ENCODE results near the gene MYO7A. TPM values are rescaled to one million over a fixed set of nuclear protein-coding genes. Genes with fewer than 3 reads are reported as not detected.

Gene MYO7A
- total RNA-seq, 1 donor from 2014 or later = 11.6 TPM

DNA sequence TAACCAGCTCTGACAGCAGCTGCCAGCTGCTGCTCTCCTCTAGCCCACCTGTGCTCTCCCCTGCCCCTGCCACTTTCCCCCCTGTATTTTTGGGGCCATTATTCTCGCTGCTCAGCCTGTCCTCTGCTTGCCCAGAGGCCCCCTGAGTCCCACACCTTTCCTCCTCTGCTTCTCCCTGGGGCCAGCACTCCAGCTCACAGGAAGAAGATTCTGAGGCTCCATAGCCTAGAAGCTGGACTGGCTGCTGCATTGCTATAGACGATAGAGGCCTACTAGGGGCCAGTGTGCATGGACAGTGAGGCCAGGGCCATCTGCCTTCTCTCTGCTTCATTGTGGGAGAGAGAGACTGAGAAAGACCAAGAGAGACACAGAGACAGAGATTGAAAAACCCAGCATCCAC is 24.7 kb upstream of the MYO7A start:
- no peak overlapping the region for H3K4me3 Mint-ChIP-seq (ENCODE audit: unreplicated experiment)
- TF ChIP-seq, protein P1, sequence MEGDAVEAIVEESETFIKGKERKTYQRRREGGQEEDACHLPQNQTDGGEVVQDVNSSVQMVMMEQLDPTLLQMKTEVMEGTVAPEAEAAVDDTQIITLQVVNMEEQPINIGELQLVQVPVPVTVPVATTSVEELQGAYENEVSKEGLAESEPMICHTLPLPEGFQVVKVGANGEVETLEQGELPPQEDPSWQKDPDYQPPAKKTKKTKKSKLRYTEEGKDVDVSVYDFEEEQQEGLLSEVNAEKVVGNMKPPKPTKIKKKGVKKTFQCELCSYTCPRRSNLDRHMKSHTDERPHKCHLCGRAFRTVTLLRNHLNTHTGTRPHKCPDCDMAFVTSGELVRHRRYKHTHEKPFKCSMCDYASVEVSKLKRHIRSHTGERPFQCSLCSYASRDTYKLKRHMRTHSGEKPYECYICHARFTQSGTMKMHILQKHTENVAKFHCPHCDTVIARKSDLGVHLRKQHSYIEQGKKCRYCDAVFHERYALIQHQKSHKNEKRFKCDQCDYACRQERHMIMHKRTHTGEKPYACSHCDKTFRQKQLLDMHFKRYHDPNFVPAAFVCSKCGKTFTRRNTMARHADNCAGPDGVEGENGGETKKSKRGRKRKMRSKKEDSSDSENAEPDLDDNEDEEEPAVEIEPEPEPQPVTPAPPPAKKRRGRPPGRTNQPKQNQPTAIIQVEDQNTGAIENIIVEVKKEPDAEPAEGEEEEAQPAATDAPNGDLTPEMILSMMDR (IDR thresholded peaks at IDR 0.05; ENCODE audit: partially characterized antibody, unreplicated experiment) = no peak
- H3K4me1 Mint-ChIP-seq (ENCODE audit: low read depth, unreplicated experiment) = peaks cover 7% of the 10 kb centered on the region
- H3K27ac Mint-ChIP-seq (ENCODE audit: unreplicated experiment) = no peak overlapping the region
- H3K9me3 Mint-ChIP-seq (ENCODE audit: unreplicated experiment) = peaks cover 8% of the 10 kb centered on the region
- peaks cover 10% of the 10 kb centered on the region for H3K36me3 Mint-ChIP-seq (ENCODE audit: unreplicated experiment)
- H3K27me3 Mint-ChIP-seq (ENCODE audit: unreplicated experiment) = peaks cover 21% of the 10 kb centered on the region
- no peak for DNase-seq

DNA sequence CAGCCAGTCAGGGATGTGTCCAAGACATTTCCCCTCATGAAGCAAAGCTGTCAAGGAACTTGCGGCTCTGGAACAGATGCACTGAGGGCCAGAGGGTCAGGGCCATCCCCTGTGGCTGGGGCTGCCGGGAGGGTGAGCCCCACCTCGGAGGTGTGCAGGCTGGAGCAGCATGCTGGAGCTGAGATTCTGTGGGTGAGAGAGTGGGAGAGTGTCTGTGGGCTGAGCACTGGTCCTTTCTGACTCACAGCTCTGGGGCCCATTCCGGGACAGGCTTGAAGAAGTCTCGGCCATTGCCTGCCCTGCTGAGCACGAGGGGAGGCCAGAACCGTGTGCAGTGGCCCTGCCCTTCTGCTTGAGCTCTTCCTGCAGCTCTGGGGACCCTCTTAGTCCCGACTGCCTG is 23.3 kb upstream of the MYO7A start:
- H3K27ac Mint-ChIP-seq (ENCODE audit: unreplicated experiment) = no peak overlapping the region

DNA sequence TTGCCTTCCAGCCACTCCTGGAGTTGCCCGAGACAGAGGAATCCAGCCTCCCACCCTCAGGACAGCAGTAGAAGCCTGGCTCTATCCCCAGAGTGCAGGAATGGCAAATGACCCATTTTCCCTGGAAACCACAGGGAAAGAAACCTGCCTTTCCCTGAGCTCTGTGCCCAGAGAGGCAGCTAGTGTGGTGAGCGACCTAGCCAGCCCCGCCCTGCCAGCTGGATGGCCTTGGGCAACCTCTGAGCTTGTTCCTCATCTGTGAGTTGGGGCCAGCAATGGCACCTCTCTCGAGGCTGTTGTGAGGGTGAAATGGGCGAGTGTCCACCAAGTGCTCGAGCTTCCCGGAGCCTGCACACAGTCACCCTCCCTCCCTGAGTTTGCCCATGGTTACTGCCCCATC is 21.7 kb upstream of the MYO7A start:
- no peak overlapping the region for H3K27ac Mint-ChIP-seq (ENCODE audit: unreplicated experiment)
- DNase-seq = no peak
- H3K4me3 Mint-ChIP-seq (ENCODE audit: unreplicated experiment) = no peak overlapping the region
- H3K4me1 Mint-ChIP-seq (ENCODE audit: low read depth, unreplicated experiment) = peaks cover 14% of the 10 kb centered on the region
- peaks cover 4% of the 10 kb centered on the region for H3K9me3 Mint-ChIP-seq (ENCODE audit: unreplicated experiment)
- H3K27me3 Mint-ChIP-seq (ENCODE audit: unreplicated experiment) = peaks cover 19% of the 10 kb centered on the region
- TF ChIP-seq, protein P1 (IDR thresholded peaks at IDR 0.05; ENCODE audit: partially characterized antibody, unreplicated experiment) = no peak
- H3K36me3 Mint-ChIP-seq (ENCODE audit: unreplicated experiment) = no peaks in the 10 kb centered on the region

More for the DNA sequence above, 23.3 kb upstream of the MYO7A start:
- H3K27me3 Mint-ChIP-seq (ENCODE audit: unreplicated experiment) = peaks cover 28% of the 10 kb centered on the region
- peaks cover 14% of the 10 kb centered on the region for H3K4me1 Mint-ChIP-seq (ENCODE audit: low read depth, unreplicated experiment)
- DNase-seq = no peak
- H3K4me3 Mint-ChIP-seq (ENCODE audit: unreplicated experiment) = no peak overlapping the region
- H3K36me3 Mint-ChIP-seq (ENCODE audit: unreplicated experiment) = peaks cover 10% of the 10 kb centered on the region
- TF ChIP-seq, protein P1 (IDR thresholded peaks at IDR 0.05; ENCODE audit: partially characterized antibody, unreplicated experiment) = no peak
- peaks cover 9% of the 10 kb centered on the region for H3K9me3 Mint-ChIP-seq (ENCODE audit: unreplicated experiment)

DNA sequence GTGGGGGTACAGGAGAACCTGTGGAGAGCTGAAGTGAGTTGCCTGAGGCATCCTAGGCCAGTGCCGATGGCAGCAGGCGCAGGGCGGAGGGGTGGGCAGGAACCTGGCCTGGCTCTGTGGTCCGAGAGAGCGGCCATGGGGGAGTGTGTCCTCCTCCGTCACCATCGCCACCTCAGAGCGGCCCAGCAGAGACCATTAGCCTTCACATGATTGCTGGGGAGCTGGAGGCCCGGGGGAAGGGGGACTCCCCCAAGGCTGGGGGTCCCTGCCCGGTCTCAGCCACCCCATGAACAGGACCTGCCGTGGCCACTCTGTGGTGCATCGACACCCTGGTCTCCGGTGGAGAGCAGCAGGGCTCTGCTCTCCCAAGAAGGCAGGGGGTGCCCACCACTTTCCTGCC is 21.3 kb upstream of the MYO7A start:
- Mint-ChIP-seq H3K36me3 (ENCODE audit: unreplicated experiment) (no peaks in the 10 kb centered on the region), H3K27ac (ENCODE audit: unreplicated experiment) (no peak overlapping the region), H3K4me1 (ENCODE audit: low read depth, unreplicated experiment) (peaks cover 14% of the 10 kb centered on the region), H3K27me3 (ENCODE audit: unreplicated experiment) (peaks cover 19% of the 10 kb centered on the region), H3K4me3 (ENCODE audit: unreplicated experiment) (no peak overlapping the region), H3K9me3 (ENCODE audit: unreplicated experiment) (peaks cover 4% of the 10 kb centered on the region)
- TF ChIP-seq, protein P1 (IDR thresholded peaks at IDR 0.05; ENCODE audit: partially characterized antibody, unreplicated experiment) = no peak
- DNase-seq = no peak

DNA sequence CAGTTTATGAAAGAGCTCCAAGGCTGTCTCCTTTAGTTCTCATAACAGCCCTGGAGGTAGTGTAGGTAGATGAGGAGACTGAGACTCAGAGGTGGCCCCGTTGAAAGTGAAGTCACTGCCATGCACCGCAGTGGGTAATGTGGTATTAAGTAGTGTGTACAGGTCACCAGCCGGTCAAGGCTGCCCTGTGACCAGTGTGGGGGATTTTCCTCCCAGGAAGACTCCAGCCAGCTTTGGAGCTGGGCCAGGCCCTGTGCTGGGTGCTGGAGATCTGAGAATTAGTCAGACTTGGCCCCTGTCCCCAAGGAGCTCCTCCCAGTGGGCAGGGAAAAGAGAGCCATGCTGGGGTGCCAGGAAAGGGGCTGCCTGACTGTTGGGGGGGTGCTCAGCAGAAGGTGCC is 20.1 kb upstream of the MYO7A start:
- no peak for DNase-seq
- Mint-ChIP-seq H3K4me1 (ENCODE audit: low read depth, unreplicated experiment) (peaks cover 14% of the 10 kb centered on the region), H3K27ac (ENCODE audit: unreplicated experiment) (no peak overlapping the region), H3K27me3 (ENCODE audit: unreplicated experiment) (peaks cover 21% of the 10 kb centered on the region), H3K4me3 (ENCODE audit: unreplicated experiment) (no peak overlapping the region), H3K9me3 (ENCODE audit: unreplicated experiment) (peaks cover 4% of the 10 kb centered on the region), H3K36me3 (ENCODE audit: unreplicated experiment) (no peaks in the 10 kb centered on the region)
- TF ChIP-seq, protein P1 (IDR thresholded peaks at IDR 0.05; ENCODE audit: partially characterized antibody, unreplicated experiment) = no peak

All from glutamatergic neuron (in vitro differentiated cells).